H9 (cell line): ENCODE data around the gene PPP1R14B. TPM values are rescaled to one million over a fixed set of nuclear protein-coding genes. Genes with fewer than 3 reads are reported as not detected.

Experiments used
- DNase-seq: peaks from one replicate; pipeline ENCODE4 v3.0.0-alpha.2; 2017
- H2AFZ ChIP-seq: one replicate; pipeline ENCODE4 v1.6.1; 2013; ENCODE audit warnings: mild to moderate bottlenecking, low read length, control low read depth, moderate library complexity
- H2AK5ac ChIP-seq: 2 replicates; pipeline ENCODE4 v1.6.1; 2013; ENCODE audit warnings: low read length, control low read depth, mixed read lengths; ENCODE audit not compliant: insufficient read length
- H2BK120ac ChIP-seq: one replicate; pipeline ENCODE4 v1.6.1; 2013; ENCODE audit warnings: low read depth, mild to moderate bottlenecking, low read length, control low read depth, inconsistent platforms; ENCODE audit not compliant: poor library complexity, severe bottlenecking
- H2BK12ac ChIP-seq: 2 replicates; pipeline ENCODE4 v1.6.1; 2013; ENCODE audit warnings: low read length, control low read depth, mixed read lengths, low read depth; ENCODE audit not compliant: insufficient read length
- H2BK15ac ChIP-seq: 2 replicates; pipeline ENCODE4 v1.6.1; 2013; ENCODE audit warnings: low read depth, low read length, control low read depth
- H2BK20ac ChIP-seq: one replicate; pipeline ENCODE4 v1.6.1; 2013; ENCODE audit warnings: low read depth, mild to moderate bottlenecking, low read length, control low read depth, inconsistent platforms; ENCODE audit not compliant: poor library complexity, severe bottlenecking
- H2BK5ac ChIP-seq: 2 replicates; pipeline ENCODE4 v1.6.1; 2013; ENCODE audit warnings: low read length, control low read depth, mixed read lengths; ENCODE audit not compliant: insufficient read length
- H3K14ac ChIP-seq: 2 replicates; pipeline ENCODE4 v1.6.1; 2013; ENCODE audit warnings: low read length, control low read depth; ENCODE audit not compliant: insufficient read depth
- H3K18ac ChIP-seq: 2 replicates; pipeline ENCODE4 v1.6.1; 2013; ENCODE audit warnings: low read depth, mild to moderate bottlenecking, mixed read lengths, low read length, control low read depth; ENCODE audit not compliant: insufficient read length
- H3K23ac ChIP-seq: 2 replicates; pipeline ENCODE4 v1.6.1; 2013; ENCODE audit warnings: low read length, control low read depth, mixed read lengths, low read depth; ENCODE audit not compliant: insufficient read length
- H3K23me2 ChIP-seq: 2 replicates; pipeline ENCODE4 v1.6.1; 2013; ENCODE audit warnings: low read depth, mild to moderate bottlenecking, mixed read lengths, low read length, control low read depth; ENCODE audit not compliant: insufficient read length, poor library complexity, severe bottlenecking
- H3K27ac ChIP-seq: 2 replicates; pipeline ENCODE4 v1.5.1; 2013; ENCODE audit warnings: low read length, control low read depth, mixed read lengths, low read depth; ENCODE audit not compliant: insufficient read length
- H3K27me3 ChIP-seq: 2 replicates; pipeline ENCODE4 v1.6.1; 2013; ENCODE audit warnings: low read length, control low read depth, inconsistent platforms; ENCODE audit not compliant: insufficient read depth
- H3K4ac ChIP-seq: 2 replicates; pipeline ENCODE4 v1.6.1; 2013; ENCODE audit warnings: low read depth, mild to moderate bottlenecking, control low read depth, inconsistent platforms, low read length, moderate library complexity
- H3K4me1 ChIP-seq: 2 replicates; pipeline ENCODE4 v1.6.1; 2013; ENCODE audit warnings: low read length, control low read depth, inconsistent platforms; ENCODE audit not compliant: insufficient read depth
- H3K4me2 ChIP-seq: 2 replicates; pipeline ENCODE4 v1.6.1; 2013; ENCODE audit warnings: low read length, control low read depth, mixed read lengths; ENCODE audit not compliant: insufficient read length, insufficient read depth
- H3K56ac ChIP-seq: 2 replicates; pipeline ENCODE4 v1.6.1; 2013; ENCODE audit warnings: low read depth, mild to moderate bottlenecking, mixed read lengths, low read length, control low read depth; ENCODE audit not compliant: insufficient read length
- H3K79me1 ChIP-seq: 2 replicates; pipeline ENCODE4 v1.6.1; 2013; ENCODE audit warnings: low read depth, mild to moderate bottlenecking, moderate library complexity, low read length, control low read depth, inconsistent platforms; ENCODE audit not compliant: insufficient read depth, poor library complexity, severe bottlenecking
- H3K79me2 ChIP-seq: 2 replicates; pipeline ENCODE4 v1.6.1; 2013; ENCODE audit warnings: low read length, control low read depth, inconsistent platforms; ENCODE audit not compliant: insufficient read depth
- H3K9ac ChIP-seq: 2 replicates; pipeline ENCODE4 v1.6.1; 2013; ENCODE audit warnings: low read length, control low read depth, mixed read lengths; ENCODE audit not compliant: insufficient read length; ENCODE audit errors: extremely low read depth
- H3K9me3 ChIP-seq: one replicate; pipeline ENCODE4 v1.6.1; 2013; ENCODE audit warnings: low read depth, low read length, inconsistent platforms; ENCODE audit not compliant: control insufficient read depth
- H3T11ph ChIP-seq: one replicate; pipeline ENCODE4 v1.6.1; 2013; ENCODE audit warnings: mild to moderate bottlenecking, low read length, control low read depth, inconsistent platforms
- H4K20me1 ChIP-seq: one replicate; pipeline ENCODE4 v1.6.1; 2013; ENCODE audit not compliant: control insufficient read depth, insufficient read length, insufficient read depth
- H4K5ac ChIP-seq: 2 replicates; pipeline ENCODE4 v1.6.1; 2013; ENCODE audit warnings: low read depth, mild to moderate bottlenecking, mixed read lengths, low read length, control low read depth; ENCODE audit not compliant: insufficient read length
- H4K8ac ChIP-seq: replicated peaks from 2 replicates; pipeline ENCODE4 v1.6.1; 2013; ENCODE audit warnings: low read length, control low read depth, mixed read lengths, low read depth; ENCODE audit not compliant: insufficient read length
- H4K91ac ChIP-seq: 2 replicates; pipeline ENCODE4 v1.6.1; 2013; ENCODE audit warnings: low read depth, mild to moderate bottlenecking, moderate library complexity, mixed read lengths, low read length, control low read depth; ENCODE audit not compliant: insufficient read length
- H3K27ac Mint-ChIP-seq, 3 experiments: 2 replicates in 2 of 3; 3 replicates in 1 of 3; pipeline ENCODE4 v1.8.0; 2020 to 2021; ENCODE audit warnings: mixed read lengths in 3 of 3, mild to moderate bottlenecking in 1 of 3, moderate library complexity in 1 of 3
- H3K27me3 Mint-ChIP-seq: 2 replicates; pipeline ENCODE4 v1.8.0; 2021; ENCODE audit warnings: low read depth, mild to moderate bottlenecking, moderate library complexity, mixed read lengths
- H3K36me3 Mint-ChIP-seq, 3 experiments: 2 replicates in 2 of 3; 3 replicates in 1 of 3; pipeline ENCODE4 v1.8.0; 2020 to 2021; ENCODE audit warnings: low read depth in 3 of 3, mixed read lengths in 3 of 3; ENCODE audit not compliant: insufficient read depth in 1 of 3
- H3K4me1 Mint-ChIP-seq, 2 experiments: 2 replicates each; pipeline ENCODE4 v1.8.0; 2020; ENCODE audit warnings: mixed read lengths in 2 of 2
- H3K4me3 Mint-ChIP-seq, 2 experiments: 2 replicates in 1 of 2; 3 replicates in 1 of 2; pipeline ENCODE4 v1.8.0; 2020 to 2021; ENCODE audit warnings: mild to moderate bottlenecking in 2 of 2, mixed read lengths in 2 of 2, moderate library complexity in 1 of 2
- H3K9me3 Mint-ChIP-seq, 2 experiments: 2 replicates in 1 of 2; 3 replicates in 1 of 2; pipeline ENCODE4 v1.8.0; 2020; ENCODE audit warnings: mild to moderate bottlenecking in 2 of 2, mixed read lengths in 2 of 2, moderate library complexity in 1 of 2
- CTCF ChIP-seq: fragments of 200-600 bp; sonication (generic); conservative IDR thresholded peaks from 3 replicates; pipeline ENCODE4 v1.8.0; 2021; ENCODE audit warnings: antibody characterized with exemption, mild to moderate bottlenecking
- WGBS: extraction: QIAGEN DNeasy Blood & Tissue Kit; methylation state at CpG from one replicate; pipeline ENCODE4 v1.1.7; 2013; ENCODE audit warnings: missing lambda C conversion rate, low lambda C conversion rate, mixed read lengths; ENCODE audit not compliant: insufficient read length; ENCODE audit errors: extremely low coverage; 5-methylcytosine and 5-hydroxymethylcytosine counted together
- total RNA-seq: library from RNA; stranded (reverse); gene quantifications from 2 replicates; pipeline ENCODE4 v1.2.1, GENCODE V29; 2021

The PPP1R14B gene
- total RNA-seq, 1 experiment from 2014 or later = 358 TPM

- Histone ChIP-seq H2BK5ac (no peak overlapping the region), H3K14ac (no peak overlapping the region), H3K4me2 (no peak overlapping the region), H2BK20ac (no peak overlapping the region), H3K9me3 (no peaks in the 10 kb centered on the region), H3K4me1 (no peaks in the 10 kb centered on the region), H2BK120ac (no peak overlapping the region), H3K56ac (no peak overlapping the region), H3K27me3 (no peaks in the 10 kb centered on the region), H3K79me2 (no peaks in the 10 kb centered on the region), H3K23ac (no peak overlapping the region), H4K5ac (no peak overlapping the region), H3K18ac (no peak overlapping the region), H4K8ac (no peak overlapping the region), H2BK15ac (no peak overlapping the region), H3K9ac (no peak overlapping the region), H3K23me2 (no peaks in the 10 kb centered on the region), H3K27ac (no peak overlapping the region), H3K4ac (no peak overlapping the region), H4K20me1 (no peaks in the 10 kb centered on the region), H4K91ac (no peak overlapping the region), H2AK5ac (no peak overlapping the region), H2BK12ac (no peak overlapping the region), H2AFZ (no peak overlapping the region), H3K79me1 (no peaks in the 10 kb centered on the region), H3T11ph (no peak overlapping the region)
- no peak overlapping the region; a peak in 1 of 5 replicates for H3K4me3 Mint-ChIP-seq
- peak overlapping the region; percentile 77 to 92 (median 82); a peak in 6 of 7 replicates for H3K27ac Mint-ChIP-seq
- no CpG with 5 or more reads among the region's 18 CpGs for WGBS
- no peaks in the 10 kb centered on the region for H3K27me3 Mint-ChIP-seq
- H3K9me3 Mint-ChIP-seq = no peaks in the 10 kb centered on the region; a peak in 1 of 5 replicates
- peaks cover 11 to 53% (median 42%) of the 10 kb centered on the region in 3 experiments for H3K36me3 Mint-ChIP-seq
- H3K4me1 Mint-ChIP-seq = peaks cover 7% of the 10 kb centered on the region in 2 experiments
- no peak for TF ChIP-seq CTCF
- no peak for DNase-seq
Measured at GRCh38 chr11:64208796-64209562, 37.8 kb downstream of the PPP1R14B start.
